Spleen (tissue), 7 donors: ENCODE results near the gene CLEC16A.

Experiments used
- POLR2A ChIP-seq, 3 donors: fragments of 450-650 bp; IDR thresholded peaks; one replicate each; pipeline ENCODE4 v1.5.1; 2017; ENCODE audit warnings: antibody characterized with exemption in 3 of 3, mild to moderate bottlenecking in 1 of 3
- POLR2AphosphoS5 ChIP-seq, 3 donors: sonication (generic); formaldehyde crosslinking; IDR thresholded peaks; one replicate each; pipeline ENCODE4 v1.5.1; 2017; ENCODE audit warnings: antibody characterized with exemption in 3 of 3
- TF ChIP-seq, protein P1 (sequence below), 11 experiments: fragments of 200-600 bp in 7 of 11; fragments of 450-650 bp in 4 of 11; sonication (generic) in 4 of 11; IDR thresholded peaks in 8 of 11; conservative IDR thresholded peaks in 3 of 11; 1 replicate in 7 of 11; 2 replicates in 4 of 11; pipeline versions ENCODE4 v1.4.0 to v1.8.0; 2016 to 2021; ENCODE audit warnings: antibody characterized with exemption in 11 of 11, inconsistent platforms in 4 of 11, mild to moderate bottlenecking in 1 of 11
- donor health status: DM: no; HTN: no; CAD: no; lungs with moderate emphysema.
- donor health status: DM: no; HTN: no; CAD: no.
- donor health status: DM: no; HTN: no; CAD: no.

DNA sequence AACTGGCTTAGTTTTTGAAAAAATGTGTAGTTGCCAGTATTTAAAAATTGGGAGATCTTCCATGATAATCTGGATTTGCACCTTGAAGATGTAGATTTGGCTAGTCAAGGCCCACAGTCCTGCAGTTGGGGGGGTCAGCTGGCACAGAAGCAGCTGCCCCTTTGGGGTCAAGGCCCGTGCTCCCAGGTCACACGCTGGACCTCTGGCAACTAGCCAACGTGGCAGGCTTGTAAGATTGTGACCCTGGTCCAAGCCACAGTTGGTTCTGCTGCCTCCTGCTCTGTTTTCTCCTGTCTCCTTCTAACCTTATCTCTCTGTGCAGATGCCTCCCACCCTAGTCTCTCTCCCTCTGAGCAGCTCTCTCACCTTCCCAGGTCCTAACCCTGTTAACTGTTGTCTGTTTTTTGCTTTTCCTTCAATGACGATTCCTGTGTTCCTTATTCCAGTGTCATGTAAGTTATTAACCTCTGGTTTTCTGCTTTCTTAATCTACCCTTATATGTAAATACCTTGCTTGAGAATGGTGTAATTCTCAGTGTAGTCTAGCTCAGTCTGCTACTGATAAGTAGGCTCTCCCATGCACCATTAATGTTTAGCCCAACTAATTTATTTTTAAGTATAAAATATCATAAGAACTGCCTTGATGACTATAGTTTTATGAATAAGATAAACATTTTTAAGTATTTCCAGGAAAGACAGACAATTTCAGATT lies 27.9 kb downstream of the CLEC16A start:
- TF ChIP-seq, protein P1, sequence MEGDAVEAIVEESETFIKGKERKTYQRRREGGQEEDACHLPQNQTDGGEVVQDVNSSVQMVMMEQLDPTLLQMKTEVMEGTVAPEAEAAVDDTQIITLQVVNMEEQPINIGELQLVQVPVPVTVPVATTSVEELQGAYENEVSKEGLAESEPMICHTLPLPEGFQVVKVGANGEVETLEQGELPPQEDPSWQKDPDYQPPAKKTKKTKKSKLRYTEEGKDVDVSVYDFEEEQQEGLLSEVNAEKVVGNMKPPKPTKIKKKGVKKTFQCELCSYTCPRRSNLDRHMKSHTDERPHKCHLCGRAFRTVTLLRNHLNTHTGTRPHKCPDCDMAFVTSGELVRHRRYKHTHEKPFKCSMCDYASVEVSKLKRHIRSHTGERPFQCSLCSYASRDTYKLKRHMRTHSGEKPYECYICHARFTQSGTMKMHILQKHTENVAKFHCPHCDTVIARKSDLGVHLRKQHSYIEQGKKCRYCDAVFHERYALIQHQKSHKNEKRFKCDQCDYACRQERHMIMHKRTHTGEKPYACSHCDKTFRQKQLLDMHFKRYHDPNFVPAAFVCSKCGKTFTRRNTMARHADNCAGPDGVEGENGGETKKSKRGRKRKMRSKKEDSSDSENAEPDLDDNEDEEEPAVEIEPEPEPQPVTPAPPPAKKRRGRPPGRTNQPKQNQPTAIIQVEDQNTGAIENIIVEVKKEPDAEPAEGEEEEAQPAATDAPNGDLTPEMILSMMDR (IDR thresholded peaks at IDR 0.05 in 8 of 11, conservative IDR thresholded peaks at IDR 0.05 in 3 of 11): no peak
- TF ChIP-seq POLR2A (IDR thresholded peaks at IDR 0.05) (no peak), POLR2AphosphoS5 (IDR thresholded peaks at IDR 0.05) (no peak)
